ENCODE data around the gene RAB26. TPM values are rescaled to one million over a fixed set of nuclear protein-coding genes. Genes with fewer than 3 reads are reported as not detected.

The RAB26 gene
- total and polyA plus RNA-seq, 2 of the 13 experiments (the other 11 are each of a cell fraction or from before 2014, with no cell fraction given): 0.86 to 3.6 TPM

- TF ChIP-seq ZBTB39 (CRISPR knock-in tag; IDR thresholded peaks at IDR 0.05) (no peak), PCBP2 (optimal IDR thresholded peaks at IDR 0.05; ENCODE audit: low read depth, low read length, poor library complexity, severe bottlenecking) (no peak), NFYC (CRISPR knock-in tag; IDR thresholded peaks at IDR 0.05) (no peak), RXRA (CRISPR knock-in tag; IDR thresholded peaks at IDR 0.05) (0 out of 2 replicates have a peak, but pooled peaks have one; percentile 15), ZZZ3 (CRISPR knock-in tag; IDR thresholded peaks at IDR 0.05; ENCODE audit: borderline replicate concordance) (no peak), NFKB2 (CRISPR knock-in tag; IDR thresholded peaks at IDR 0.05; ENCODE audit: borderline replicate concordance) (no peak), ZNF383 (CRISPR knock-in tag; IDR thresholded peaks at IDR 0.05; ENCODE audit: borderline replicate concordance) (no peak), NR2F1 (CRISPR knock-in tag; IDR thresholded peaks at IDR 0.05) (peak; percentile 53 to 80; a peak in 3 of 4 replicates), MEIS1 (CRISPR knock-in tag; IDR thresholded peaks at IDR 0.05; ENCODE audit: borderline replicate concordance) (no peak), TEAD3 (CRISPR knock-in tag; optimal IDR thresholded peaks at IDR 0.05; ENCODE audit: borderline replicate concordance) (peak; percentile 24), ZBTB40 (IDR thresholded peaks at IDR 0.05) (no peak), ZBTB40 (CRISPR knock-in tag; IDR thresholded peaks at IDR 0.05) (no peak), ZNF276 (CRISPR knock-in tag; IDR thresholded peaks at IDR 0.05; ENCODE audit: low read depth) (no peak)
These were observed 40.9 kb downstream of the RAB26 start (continued) for GRCh38 chr16:2189252-2189893.
